ENCODE measurements around the gene MTMR10.

DNA sequence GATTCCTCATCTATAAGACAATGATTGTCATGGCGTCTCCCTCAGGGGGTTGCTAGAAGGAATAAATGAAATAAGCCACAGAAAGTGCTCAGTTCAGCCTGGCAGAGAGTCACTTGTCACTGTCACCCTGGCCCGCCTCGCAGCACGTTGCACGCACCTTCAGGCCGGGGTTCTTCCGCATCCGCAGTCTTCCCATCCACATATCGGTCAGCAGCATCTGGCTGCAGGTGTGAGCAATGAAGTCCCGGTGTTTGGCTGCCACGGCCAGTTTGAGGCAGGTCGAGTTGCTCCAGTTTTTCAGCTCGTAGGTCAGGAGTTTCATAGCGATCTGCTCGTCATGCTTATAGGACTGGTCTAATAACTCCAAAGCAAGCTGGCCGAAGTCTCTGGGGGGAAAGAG is 48.5 kb upstream of the MTMR10 start:
- no peak for TF ChIP-seq POLR2A (IDR thresholded peaks at IDR 0.05; ENCODE audit: low read depth, low read length)
- TF ChIP-seq, protein P1, sequence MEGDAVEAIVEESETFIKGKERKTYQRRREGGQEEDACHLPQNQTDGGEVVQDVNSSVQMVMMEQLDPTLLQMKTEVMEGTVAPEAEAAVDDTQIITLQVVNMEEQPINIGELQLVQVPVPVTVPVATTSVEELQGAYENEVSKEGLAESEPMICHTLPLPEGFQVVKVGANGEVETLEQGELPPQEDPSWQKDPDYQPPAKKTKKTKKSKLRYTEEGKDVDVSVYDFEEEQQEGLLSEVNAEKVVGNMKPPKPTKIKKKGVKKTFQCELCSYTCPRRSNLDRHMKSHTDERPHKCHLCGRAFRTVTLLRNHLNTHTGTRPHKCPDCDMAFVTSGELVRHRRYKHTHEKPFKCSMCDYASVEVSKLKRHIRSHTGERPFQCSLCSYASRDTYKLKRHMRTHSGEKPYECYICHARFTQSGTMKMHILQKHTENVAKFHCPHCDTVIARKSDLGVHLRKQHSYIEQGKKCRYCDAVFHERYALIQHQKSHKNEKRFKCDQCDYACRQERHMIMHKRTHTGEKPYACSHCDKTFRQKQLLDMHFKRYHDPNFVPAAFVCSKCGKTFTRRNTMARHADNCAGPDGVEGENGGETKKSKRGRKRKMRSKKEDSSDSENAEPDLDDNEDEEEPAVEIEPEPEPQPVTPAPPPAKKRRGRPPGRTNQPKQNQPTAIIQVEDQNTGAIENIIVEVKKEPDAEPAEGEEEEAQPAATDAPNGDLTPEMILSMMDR (IDR thresholded peaks at IDR 0.05; ENCODE audit: extremely low read depth in 1 of 2, insufficient read depth in 1 of 2, low read depth in 1 of 2, low read length in 2 of 2), result no peak
- no peak for TF ChIP-seq POLR2AphosphoS5 (IDR thresholded peaks at IDR 0.05; ENCODE audit: insufficient read depth, low read depth, low read length)
- no peak for TF ChIP-seq FOS (IDR thresholded peaks at IDR 0.05; ENCODE audit: borderline replicate concordance, insufficient read depth, low read length)
- TF ChIP-seq EZH2 (IDR thresholded peaks at IDR 0.05; ENCODE audit: borderline replicate concordance, low read depth, low read length, severe bottlenecking), result no peak
- TF ChIP-seq, protein P2, sequence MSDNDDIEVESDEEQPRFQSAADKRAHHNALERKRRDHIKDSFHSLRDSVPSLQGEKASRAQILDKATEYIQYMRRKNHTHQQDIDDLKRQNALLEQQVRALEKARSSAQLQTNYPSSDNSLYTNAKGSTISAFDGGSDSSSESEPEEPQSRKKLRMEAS (IDR thresholded peaks at IDR 0.05; ENCODE audit: insufficient read depth, insufficient read length), result no peak
- no peak for TF ChIP-seq MYC (IDR thresholded peaks at IDR 0.05; ENCODE audit: low read depth, low read length)
